Measurements from ENCODE around the gene PLOD1.
A peak's percentile ranks its signal among the peaks of the same experiment; 100 is the strongest.
"Not testable (repeated sequence)": the region's sequence is repeated elsewhere in the genome, so short reads cannot be mapped to it uniquely, and the experiment has no call there.

The PLOD1 gene

DNA sequence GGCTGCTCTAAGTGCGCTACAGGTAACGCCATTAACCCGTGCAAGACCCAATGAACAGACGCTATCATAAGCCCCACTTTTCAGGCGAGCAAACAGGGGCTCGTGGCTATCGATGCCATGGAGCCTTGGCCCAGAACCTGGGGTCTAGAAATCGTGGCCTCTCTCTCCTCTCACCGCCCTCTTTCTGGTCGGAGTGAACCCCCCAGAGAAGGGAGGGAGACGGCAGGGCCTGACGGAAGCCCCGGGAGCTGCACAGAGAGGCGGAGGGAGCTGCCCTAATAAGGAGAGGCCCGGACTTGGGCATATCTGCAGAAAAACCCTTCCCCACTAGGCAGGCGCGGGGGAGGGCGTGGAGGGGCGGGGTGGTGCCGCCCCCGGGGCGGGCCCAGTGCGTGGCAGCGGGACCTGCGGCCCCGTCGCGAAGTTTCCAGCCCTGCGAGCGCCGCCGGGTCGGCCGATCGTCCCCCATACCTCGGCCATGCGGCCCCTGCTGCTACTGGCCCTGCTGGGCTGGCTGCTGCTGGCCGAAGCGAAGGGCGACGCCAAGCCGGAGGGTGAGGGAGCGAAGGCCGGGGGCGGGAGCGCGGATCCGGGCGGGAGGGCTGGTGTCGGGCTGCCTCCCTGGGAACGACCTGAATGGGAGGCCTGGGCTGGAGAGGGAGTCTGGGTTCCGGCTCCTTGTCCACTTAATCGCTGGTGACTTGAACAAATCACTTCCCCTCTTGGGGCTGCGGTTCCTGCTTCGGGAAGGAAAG is at the start of gene PLOD1:
Gene PLOD1, plus strand, starts transcription at position 416 of the 755 bp plus-strand sequence. Its CDS starts 63 bp downstream, at position 479.
- DNase-seq (ENCODE audit: low read depth in 2 of 2) = peak; percentile 76 to 81

DNA sequence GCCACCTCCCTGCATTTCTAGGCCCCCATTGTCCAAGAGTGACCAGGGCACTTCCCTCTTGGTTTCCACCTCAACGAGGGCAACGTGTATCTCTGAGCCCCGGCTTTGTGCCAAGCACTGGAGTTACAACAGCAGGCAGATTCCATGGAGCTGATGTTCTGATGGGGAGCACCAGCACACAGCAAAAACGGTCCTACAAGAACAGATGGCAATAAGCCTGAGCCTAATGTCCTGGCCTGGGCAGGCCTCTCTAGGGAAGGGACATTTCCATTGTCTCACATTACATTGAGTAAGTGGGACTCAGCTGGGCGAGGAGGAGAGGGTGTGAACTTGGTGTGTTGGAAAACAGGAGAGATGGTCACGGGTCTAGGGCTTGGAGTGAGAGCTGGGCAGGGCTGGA is 48.6 kb upstream of the PLOD1 start:
- no peak for DNase-seq (ENCODE audit: low read depth in 2 of 2)

DNA sequence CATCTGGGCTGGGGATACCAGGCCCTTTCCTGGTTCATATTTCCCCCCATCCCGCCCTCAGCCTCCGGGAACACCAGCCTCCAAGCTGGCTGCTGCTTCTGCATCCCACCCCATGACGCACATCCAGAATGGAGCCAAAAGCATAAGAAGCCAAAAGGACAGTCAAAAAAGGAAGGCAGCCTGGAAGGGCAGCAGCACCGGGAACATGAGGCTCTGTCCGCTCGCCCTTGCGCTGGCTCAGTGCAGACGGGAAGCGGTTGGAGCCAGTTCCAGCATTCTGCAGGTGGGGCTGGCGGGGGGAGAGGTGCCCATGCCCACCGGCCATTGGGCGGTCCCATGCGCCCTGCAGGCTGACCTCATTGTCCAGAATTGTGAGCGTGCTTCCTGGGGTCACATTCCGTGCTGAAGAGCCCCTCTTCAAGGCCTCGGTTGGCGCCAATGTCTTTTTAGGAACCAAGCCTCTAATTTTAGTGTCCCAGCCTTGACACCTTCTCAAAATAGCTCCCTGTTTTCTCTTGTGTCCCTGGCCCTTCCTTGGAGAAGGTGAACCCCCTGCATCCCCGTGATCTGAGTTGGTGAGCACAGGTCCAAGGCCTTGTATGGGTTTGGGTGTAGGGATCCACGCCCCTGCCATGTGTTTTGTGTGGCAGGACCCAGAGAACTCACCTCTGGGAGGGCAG is 47.4 kb upstream of the PLOD1 start:
- DNase-seq (ENCODE audit: low read depth in 2 of 2) = no peak

DNA sequence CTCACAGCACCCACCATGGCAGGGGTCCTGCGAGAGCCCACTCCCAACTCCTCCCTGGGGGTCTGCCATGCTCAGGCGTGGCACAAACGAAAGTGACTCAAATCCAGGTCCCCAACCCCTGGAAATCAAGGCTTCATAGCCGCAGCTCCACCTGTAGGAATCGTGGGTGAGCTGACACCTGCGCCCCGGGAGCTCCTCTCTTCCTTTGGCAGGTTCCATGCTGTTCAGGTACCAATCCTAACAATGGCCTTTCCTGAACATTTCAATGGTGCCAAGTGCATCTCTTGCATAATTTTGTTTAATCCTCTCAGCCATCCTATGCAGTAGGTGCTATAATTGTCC is 46.9 kb upstream of the PLOD1 start:
- DNase-seq (ENCODE audit: low read depth in 2 of 2) = no peak

DNA sequence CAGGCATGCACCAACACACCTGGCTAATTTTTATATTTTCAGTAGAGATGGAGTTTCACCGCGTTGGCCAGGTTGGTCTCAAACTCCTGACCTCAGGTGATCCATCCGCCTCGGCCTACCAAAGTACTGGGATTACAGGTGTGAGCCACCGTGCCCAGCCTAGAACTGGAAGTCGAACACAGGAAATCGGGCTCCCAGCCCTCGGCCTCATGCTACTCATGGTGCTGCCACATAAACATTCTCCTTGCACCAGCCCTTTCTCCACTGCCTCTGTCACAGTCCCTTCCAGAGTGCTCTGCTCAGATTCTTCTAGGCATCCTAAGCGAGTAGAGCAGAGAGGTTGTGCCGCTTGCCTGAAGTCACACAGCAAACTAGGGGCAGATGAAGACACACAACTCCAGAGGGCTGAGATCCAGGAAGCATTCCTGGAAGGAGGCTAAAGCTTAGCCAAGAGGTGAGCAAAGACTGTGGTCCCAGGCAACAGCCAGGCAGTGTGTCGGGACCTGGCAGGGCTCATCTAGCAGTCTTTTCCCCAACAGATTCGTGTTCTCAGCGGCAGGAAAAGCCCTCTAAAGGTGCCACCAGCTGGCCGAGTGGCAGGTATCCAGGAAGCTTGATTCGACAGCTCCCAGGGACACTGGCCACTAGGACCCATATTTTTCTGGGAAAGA is 46.2 kb upstream of the PLOD1 start:
- DNase-seq (ENCODE audit: low read depth in 2 of 2) = no peak

DNA sequence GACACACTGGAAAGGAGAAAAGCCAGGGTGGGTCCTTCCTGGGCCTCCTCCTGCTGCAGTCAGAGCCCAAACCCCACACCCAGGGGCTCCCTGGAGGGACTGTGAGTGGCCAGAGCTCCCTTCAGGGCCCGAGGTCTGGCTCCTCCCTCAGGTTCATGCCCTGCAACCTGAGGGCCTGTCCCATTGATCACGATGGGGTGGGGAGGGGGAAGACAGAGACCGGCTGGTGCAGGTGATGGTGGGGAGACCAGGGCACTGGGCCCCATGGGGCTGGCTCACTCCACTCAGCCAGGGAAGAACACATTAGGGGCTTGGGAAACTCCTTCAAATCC is 45.7 kb upstream of the PLOD1 start:
- no peak for DNase-seq (ENCODE audit: low read depth in 2 of 2)

DNA sequence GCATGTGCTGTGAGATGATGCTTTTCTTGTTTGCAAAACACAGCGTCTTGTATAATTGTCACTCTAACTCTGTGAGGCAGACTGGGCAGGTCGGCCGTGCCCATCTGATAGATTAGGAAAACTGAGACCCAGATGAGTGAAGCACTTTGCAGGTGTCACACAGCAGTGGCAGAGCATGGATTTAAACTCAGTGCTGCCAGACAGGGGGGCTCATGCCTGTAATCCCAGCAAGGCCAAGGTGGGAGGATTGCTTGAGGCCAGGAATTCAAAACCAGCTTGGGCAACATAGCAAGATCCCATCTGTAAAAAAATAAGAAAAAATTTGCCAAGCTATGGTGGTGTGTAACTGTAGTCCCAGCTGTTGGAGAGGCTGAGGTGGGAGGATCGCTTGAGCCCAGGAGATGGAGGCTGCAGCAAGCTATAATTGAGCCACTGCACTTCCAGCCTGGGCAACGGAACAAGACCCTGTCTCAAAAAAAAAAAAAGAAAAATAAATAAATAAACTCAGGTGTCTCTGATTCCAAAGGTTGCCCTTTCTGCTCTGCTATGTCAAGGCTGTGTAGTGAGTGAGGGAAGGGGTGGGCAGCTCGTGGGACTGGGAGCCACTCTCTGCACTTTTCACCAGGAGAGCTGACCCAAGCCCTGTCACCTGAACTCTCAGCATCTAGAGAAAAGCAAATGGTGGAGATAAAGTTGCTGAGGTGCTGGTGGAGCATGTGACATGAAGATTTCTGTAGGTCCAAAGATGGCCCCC is 42.9 kb upstream of the PLOD1 start:
- DNase-seq (ENCODE audit: low read depth in 2 of 2) = no peak

DNA sequence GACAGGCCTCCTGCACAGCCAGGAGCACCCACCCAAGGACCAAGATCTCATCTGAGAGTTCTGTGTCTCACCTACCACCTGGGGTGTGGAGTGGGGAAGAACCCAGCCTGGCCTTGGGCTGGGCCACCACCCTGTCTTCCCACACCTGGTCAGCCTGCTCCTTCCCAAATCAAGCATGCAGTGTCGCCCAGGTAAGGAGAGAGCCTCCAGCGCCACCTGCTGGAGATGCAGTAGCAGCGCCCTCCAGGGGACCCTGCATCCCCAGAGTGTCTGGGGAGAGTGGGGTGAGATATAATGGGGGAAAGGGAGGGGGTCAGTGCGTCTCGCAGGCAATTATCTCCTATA is 40.6 kb upstream of the PLOD1 start:
- DNase-seq (ENCODE audit: low read depth in 2 of 2) = peak; percentile 50 to 71

DNA sequence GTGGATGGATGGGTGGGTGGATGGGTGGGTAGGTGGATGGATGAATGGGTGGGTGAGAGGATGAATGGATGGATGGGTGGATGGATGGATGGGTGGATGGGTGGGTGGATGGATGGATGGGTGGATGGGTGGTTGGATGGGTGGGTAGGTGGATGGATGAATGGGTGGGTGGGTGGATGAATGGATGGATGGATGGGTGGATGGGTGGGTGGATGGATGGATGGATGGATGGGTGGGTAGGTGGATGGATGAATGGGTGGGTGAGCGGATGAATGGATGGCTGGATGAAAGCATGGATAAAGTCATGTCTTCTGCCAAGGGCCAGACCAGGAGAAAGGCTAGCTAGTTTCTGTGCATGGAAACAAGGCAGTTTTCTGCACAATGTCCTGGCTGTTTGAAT is 40.0 kb upstream of the PLOD1 start:
- DNase-seq (ENCODE audit: low read depth in 2 of 2) = not testable (repeated sequence)

DNA sequence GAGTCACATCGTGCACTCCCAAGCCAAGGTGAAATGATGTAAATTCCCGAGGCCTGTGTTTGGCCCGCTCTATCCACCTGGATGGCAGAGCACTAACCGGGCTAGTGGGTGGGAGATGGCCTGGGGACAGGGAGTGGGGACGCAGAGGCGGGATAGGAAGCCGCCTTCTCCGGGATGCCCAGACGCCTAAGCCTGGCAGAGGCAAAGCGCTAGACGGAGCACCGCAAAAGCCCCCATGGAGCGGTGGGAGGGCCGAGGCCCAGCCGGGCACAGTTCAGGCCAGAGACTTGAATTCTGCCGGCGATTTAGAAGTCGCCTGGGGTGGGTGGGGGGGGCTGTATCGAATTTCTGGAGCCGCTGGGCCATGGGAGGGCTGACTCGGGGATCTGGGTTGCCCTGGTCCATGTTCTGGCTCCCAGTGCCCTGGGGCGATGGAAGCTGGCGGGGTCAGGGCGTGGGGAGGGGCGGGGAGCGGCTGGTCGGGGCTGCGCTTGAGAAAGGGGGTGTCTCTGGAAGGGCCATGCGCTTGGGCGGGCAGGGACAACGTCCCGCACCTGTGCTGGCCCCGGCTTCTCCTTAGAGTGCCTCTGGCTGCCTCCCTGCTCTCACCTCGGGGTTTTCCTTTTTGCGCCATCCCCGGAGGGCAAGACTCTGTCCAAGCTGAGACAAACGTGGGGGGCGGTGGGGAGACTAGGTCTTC is 36.3 kb upstream of the PLOD1 start:
- no peak for DNase-seq (ENCODE audit: low read depth in 2 of 2)

DNA sequence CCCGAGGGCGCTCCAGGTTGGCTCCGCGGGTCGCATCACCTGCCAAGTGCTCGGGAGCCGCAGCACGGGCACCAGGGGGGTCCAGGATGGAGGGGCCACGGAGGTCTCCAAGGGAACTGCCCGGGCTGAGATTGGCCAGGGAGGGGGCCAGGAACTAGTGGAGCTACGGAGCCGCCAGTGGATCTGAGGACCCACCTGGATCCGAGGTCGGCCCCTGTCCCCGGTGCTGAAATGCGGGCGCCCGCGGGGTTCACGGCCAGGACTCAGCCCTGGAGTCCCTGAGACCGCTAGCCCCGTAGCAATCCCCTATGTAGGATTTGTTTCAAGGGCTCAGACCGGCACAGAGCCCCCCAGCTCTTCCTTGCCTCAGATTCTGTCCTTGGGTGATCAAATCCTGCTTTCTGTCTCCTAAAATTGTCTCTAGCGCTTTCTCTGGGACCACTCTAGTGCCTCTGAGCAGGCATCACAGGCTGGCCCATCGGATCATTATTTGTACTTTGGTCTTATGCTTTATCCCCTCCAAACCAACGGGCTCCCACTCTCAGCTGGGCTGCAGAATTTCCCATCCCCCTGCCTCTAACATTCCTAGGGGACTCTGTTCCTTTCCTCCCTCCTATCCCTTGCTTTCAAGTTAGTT is 35.6 kb upstream of the PLOD1 start:
- no peak for DNase-seq (ENCODE audit: low read depth in 2 of 2)

DNA sequence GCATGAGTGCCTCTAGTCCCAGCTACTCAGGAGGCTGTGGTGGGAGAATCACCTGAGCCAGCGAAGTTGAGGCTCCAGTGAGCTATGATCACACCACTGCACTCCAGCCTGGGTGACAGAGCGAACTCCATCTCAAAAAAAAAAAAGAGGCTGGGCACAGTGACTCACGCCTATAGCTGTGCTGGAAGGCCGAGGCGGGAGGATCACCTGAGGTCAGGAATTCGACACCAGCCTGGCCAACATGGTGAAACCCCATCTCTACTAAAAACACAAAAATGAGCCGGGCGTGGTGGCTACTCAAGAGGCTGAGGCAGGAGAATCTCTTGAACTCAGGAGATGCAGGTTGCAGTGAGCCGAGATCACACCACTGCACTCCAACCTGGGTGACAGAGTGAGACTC is 33.1 kb upstream of the PLOD1 start:
- not testable (repeated sequence) for DNase-seq (ENCODE audit: low read depth in 2 of 2)

DNA sequence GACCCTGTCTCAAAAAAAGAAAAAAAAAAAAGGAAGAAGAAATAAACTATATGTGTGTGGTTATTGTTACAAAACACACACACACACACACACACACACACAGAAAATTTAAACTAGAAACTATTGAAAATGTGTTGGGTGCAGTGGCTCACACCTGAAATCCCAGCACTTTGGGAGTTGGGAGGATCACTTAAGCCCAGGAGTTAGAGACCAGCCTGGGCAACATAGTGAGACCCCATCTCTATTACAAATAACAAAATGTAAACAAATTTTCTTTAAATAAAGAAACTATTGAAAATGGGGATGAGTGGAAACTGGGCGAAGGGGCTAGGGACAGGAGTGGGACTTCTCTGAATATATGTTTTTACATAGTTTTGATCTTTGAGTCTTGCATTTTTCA is 31.3 kb upstream of the PLOD1 start:
- no peak for DNase-seq (ENCODE audit: low read depth in 2 of 2)

DNA sequence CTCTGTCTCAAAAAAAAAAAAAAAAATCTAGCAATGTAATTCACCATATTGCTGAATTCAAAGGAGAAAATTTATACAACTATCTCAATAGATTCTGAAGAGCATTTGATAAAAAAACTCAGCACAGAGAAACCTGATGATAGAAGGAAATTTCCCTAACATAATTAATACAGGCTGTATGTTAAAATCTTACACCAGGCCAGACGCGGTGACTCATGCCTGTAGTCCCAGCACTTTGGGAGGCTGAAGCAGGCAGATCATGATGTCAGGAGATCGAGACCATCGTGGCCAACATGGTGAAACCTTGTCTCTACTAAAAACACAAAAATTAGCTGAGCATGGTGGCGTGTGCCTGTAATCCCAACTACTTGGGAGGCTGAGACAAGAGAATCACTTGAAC is 30.4 kb upstream of the PLOD1 start:
- not testable (repeated sequence) for DNase-seq (ENCODE audit: low read depth in 2 of 2)

DNA sequence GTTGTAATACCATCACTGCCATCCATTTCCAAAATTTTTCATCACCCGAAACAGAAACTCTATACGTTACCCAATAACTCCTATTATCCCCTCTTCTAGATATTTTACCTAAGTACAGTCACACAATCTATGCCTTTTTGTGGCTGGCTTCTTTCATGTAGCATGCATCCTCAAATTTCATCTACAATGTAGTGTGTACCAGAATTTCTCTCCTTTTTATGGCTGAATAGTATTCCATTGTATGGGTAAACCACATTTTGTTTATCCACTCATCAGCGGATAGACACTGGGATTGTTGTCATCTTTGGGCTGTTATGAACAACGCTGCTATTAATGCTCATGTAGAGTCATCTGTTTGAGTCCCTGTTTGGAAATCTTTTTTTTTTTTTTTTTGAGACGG is 29.5 kb upstream of the PLOD1 start:
- DNase-seq (ENCODE audit: low read depth in 2 of 2) = no peak

DNA sequence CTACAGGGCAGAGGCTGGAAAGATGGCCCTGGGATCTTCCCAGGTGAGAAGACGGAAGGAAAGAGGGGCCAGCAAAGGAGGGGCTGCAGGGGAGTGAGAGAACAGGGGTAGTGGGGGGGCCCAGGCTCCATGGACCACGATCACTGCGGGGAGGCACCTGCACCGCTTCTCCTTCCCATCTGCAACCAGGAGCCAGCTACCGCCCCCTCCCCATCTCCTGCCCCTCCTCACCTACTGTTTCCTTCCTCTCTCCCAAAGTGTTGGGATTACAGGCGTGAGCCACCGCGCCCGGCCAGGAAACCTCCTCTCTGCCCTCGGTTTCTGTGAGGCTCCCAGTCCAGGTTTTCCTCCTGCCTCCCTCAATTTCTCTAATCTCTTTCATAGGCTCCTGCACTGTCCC is 27.6 kb upstream of the PLOD1 start:
- DNase-seq (ENCODE audit: low read depth in 2 of 2) = no peak

DNA sequence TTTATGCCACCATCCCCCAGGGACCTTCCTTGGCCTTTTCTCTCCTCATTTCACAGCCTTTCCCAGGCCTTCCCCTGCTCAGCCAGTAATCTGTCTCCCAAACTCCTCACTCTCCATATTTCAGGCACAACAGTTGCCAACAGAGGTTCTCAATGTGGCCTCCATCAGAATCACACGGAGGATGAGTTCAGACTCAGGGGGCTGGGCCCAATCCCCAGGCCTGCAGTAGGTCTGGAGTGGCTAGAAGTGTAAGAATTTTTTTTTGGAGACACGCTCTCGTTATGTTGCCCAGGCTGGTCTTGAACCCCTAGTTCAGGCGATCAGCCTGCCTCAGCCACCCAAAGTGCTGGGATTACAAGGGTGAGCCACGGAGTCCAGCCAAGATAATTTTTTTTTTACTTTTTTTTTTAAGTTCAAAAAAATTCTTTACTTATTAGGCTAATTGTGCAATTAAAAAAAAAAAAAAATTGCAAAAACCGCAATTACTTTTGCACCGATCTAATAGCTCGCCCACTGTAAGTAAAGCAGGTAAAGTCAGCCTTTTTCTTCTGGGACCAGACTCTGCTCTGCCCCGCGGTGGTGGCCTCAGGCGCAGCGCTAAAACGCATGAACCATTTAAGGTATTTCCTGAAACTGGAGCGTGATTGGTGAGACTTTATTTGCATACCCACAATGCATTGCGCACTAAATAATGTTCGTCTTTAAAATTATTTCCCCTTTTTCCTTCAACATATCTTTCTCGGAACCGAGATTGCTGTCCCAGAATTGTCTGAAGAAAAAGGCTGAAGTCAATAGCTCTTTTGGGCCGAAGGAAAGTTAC is 27.0 kb upstream of the PLOD1 start:
- DNase-seq (ENCODE audit: low read depth in 2 of 2) = peak; percentile 70 to 87

DNA sequence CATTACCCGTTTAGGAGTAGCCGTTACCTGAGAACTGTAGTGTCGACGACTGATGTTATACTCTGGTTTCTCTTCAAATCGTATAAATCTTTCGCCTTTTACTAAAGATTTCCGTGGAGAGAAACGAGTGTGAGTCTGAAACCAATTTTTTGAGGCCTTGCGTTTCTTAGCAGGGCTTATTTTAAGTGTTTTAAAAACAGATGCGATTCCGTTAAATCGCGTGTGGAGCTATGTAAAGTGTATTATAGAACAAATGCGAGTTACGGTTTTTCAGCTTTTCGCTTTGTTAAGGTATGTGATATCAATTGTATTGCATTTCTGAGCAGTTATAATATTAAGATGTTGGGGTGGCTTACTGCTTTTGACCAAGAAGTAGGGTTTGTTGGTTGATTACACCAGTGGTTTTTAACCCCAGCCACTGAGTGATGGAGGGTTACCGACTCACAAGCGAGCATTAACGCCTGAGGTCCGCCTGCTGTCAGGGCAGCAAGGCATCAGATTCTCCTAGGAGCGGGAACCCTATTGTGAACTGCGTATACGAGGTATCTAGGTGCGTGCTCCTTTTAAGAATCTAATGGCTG is 26.3 kb upstream of the PLOD1 start:
- peak in 1 of 2 donors; percentile 74 for DNase-seq (ENCODE audit: low read depth in 2 of 2)

DNA sequence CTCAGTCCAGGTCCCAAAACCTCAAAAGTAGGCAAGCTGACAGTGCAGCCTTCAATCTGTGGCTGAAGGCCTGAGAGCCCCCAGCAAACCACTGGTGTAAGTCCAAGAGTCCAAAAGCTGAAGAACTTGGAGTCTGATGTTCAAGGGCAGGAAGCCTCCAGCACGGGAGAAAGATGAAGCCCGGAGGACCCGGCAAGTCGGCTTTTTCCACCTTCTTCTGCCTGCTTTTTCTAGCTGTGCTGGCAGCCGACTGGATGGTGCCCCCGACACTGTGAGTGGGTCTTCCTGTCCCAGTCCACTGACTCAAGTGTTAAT is 23.6 kb upstream of the PLOD1 start:
- not testable (repeated sequence) for DNase-seq (ENCODE audit: low read depth in 2 of 2)

DNA sequence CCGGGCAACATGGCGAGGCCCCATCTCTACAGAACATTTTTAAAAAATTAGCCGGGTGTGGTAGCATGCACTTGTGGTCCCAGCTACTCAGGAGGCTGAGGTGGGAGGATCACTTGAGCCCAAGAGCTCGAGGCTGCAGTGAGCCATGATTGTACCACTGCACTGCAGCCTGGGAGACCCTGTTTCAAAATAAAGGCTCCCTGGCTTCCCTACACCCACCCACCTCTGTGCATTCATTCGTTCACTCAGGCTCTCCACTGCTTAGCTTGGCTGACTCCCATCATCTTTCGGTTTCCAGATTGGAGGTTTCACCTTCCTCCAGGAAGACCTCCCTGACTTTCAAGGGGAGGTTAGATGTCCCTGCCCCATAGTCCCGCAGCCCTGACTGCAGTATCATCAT is 22.5 kb upstream of the PLOD1 start:
- no peak for DNase-seq (ENCODE audit: low read depth in 2 of 2)

All from stimulated activated CD4-positive, alpha-beta T cell treated with anti-CD3 and anti-CD28 coated beads, Interleukin-4, amount 100 ng/mL, for 48 hours (primary cell).